Cardiac muscle cell (in vitro differentiated cells and primary cell): ENCODE results near the gene SGTA. TPM values are rescaled to one million over a fixed set of nuclear protein-coding genes. Genes with fewer than 3 reads are reported as not detected.

Experiments used
- DNase-seq, 2 donors: peaks; one replicate each; pipeline versions ENCODE4 v3.0.0 to v3.0.0-alpha.2; 2010 to 2017; ENCODE audit warnings: low read depth in 1 of 2, low spot score in 1 of 2
- H3K27ac ChIP-seq: fragments of 200-600 bp; sonication (generic); 2 replicates; pipeline ENCODE4 v1.5.1; 2016
- H3K27me3 ChIP-seq: fragments of 200-600 bp; sonication (generic); 2 replicates; pipeline ENCODE4 v1.6.0; 2016; ENCODE audit warnings: control low read depth
- H3K36me3 ChIP-seq: fragments of 200-600 bp; sonication (generic); 2 replicates; pipeline ENCODE4 v1.5.1; 2016; ENCODE audit warnings: control low read depth
- H3K4me1 ChIP-seq: fragments of 200-600 bp; sonication (generic); 2 replicates; pipeline ENCODE4 v1.8.1; 2017; ENCODE audit warnings: low read depth, mild to moderate bottlenecking, mixed run types
- H3K4me3 ChIP-seq: fragments of 200-600 bp; sonication (generic); 2 replicates; pipeline ENCODE4 v1.5.1; 2016; ENCODE audit warnings: mild to moderate bottlenecking
- H3K9me3 ChIP-seq: fragments of 200-600 bp; sonication (generic); 2 replicates; pipeline ENCODE4 v1.5.1; 2017; ENCODE audit warnings: low read depth, mild to moderate bottlenecking, control low read depth
- CTCF ChIP-seq: IDR thresholded peaks from 2 replicates; pipeline ENCODE4 v1.5.1; 2012; ENCODE audit warnings: low read depth, mild to moderate bottlenecking, low read length
- polyA plus RNA-seq: library from polyadenylated mRNA; unstranded; fragments of >200 nt; fragmentation: Nextera tagmentation; extraction: Ambion mirVana; gene quantifications from 2 replicates; pipeline ENCODE4 v1.2.1, GENCODE V29; 2016
- total RNA-seq: library from RNA; depleted of rRNA; stranded (reverse); fragments of >200 nt; gene quantifications from 2 replicates; pipeline ENCODE4 v1.2.3, GENCODE V29; 2016

The SGTA gene
- total and polyA plus RNA-seq, 2 experiments from 2014 or later = 102 to 135 TPM

GRCh38 chr19:2811221-2811722 is 28.2 kb upstream of the SGTA start:
- Histone ChIP-seq H3K9me3 (no peaks in the 10 kb centered on the region), H3K27me3 (no peaks in the 10 kb centered on the region), H3K27ac (no peak overlapping the region), H3K36me3 (peaks cover 26% of the 10 kb centered on the region), H3K4me3 (no peak overlapping the region), H3K4me1 (no peaks in the 10 kb centered on the region)
- DNase-seq = no peak
- TF ChIP-seq CTCF = no peak

GRCh38 chr19:2810141-2811091 is 27.3 kb upstream of the SGTA start:
- Histone ChIP-seq H3K4me1 (no peaks in the 10 kb centered on the region), H3K4me3 (no peak overlapping the region), H3K36me3 (peaks cover 28% of the 10 kb centered on the region), H3K9me3 (no peaks in the 10 kb centered on the region), H3K27ac (no peak overlapping the region), H3K27me3 (no peaks in the 10 kb centered on the region)
- DNase-seq = no peak
- TF ChIP-seq CTCF = no peak

- no peak for DNase-seq
- no peak for TF ChIP-seq CTCF
- Histone ChIP-seq H3K4me3 (no peak overlapping the region), H3K27ac (no peak overlapping the region), H3K4me1 (no peaks in the 10 kb centered on the region), H3K27me3 (no peaks in the 10 kb centered on the region), H3K9me3 (no peaks in the 10 kb centered on the region), H3K36me3 (peaks cover 29% of the 10 kb centered on the region)
Measured at GRCh38 chr19:2809387-2810140, 26.5 kb upstream of the SGTA start.

- Histone ChIP-seq H3K4me1 (no peaks in the 10 kb centered on the region), H3K27ac (no peak overlapping the region), H3K27me3 (no peaks in the 10 kb centered on the region), H3K4me3 (no peak overlapping the region), H3K36me3 (peaks cover 25% of the 10 kb centered on the region), H3K9me3 (no peaks in the 10 kb centered on the region)
- TF ChIP-seq CTCF = no peak
- no peak for DNase-seq
Measured at GRCh38 chr19:2808129-2808941, 25.3 kb upstream of the SGTA start.
